HEK293T (cell line): ENCODE results near the gene SLC6A19.

Experiments
- BHLHE40 ChIP-seq: fragments of 450-650 bp; IDR thresholded peaks from 2 replicates; pipeline ENCODE4 v1.6.1; 2016; ENCODE audit warnings: mild to moderate bottlenecking, moderate library complexity, borderline replicate concordance
- ELF4 ChIP-seq: fragments of 450-650 bp; IDR thresholded peaks from 2 replicates; pipeline ENCODE4 v1.6.1; 2017; ENCODE audit warnings: antibody characterized with exemption
- FOXA1 ChIP-seq: fragments of 450-650 bp; IDR thresholded peaks from 2 replicates; pipeline ENCODE4 v1.6.1; 2016; ENCODE audit warnings: mild to moderate bottlenecking
- SP1 ChIP-seq: fragments of 450-650 bp; IDR thresholded peaks from 2 replicates; pipeline ENCODE4 v1.6.1; 2017

GRCh38 chr5:1226839-1227581 is 25.6 kb downstream of the SLC6A19 start:
- no peak for TF ChIP-seq FOXA1
- TF ChIP-seq BHLHE40, result no peak
- no peak for TF ChIP-seq ELF4
- TF ChIP-seq SP1, result no peak
